CMK (cell line): ENCODE results near the gene MXD3.
A peak's percentile ranks its signal among the peaks of the same experiment; 100 is the strongest.
"Not testable (repeated sequence)": the region's sequence is repeated elsewhere in the genome, so short reads cannot be mapped to it uniquely, and the experiment has no call there.

Experiments
- DNase-seq: peaks from one replicate; pipeline ENCODE4 v3.0.0-alpha.2; 2010; ENCODE audit warnings: low read depth

Gene MXD3, protein sequence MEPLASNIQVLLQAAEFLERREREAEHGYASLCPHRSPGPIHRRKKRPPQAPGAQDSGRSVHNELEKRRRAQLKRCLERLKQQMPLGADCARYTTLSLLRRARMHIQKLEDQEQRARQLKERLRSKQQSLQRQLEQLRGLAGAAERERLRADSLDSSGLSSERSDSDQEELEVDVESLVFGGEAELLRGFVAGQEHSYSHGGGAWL

DNA sequence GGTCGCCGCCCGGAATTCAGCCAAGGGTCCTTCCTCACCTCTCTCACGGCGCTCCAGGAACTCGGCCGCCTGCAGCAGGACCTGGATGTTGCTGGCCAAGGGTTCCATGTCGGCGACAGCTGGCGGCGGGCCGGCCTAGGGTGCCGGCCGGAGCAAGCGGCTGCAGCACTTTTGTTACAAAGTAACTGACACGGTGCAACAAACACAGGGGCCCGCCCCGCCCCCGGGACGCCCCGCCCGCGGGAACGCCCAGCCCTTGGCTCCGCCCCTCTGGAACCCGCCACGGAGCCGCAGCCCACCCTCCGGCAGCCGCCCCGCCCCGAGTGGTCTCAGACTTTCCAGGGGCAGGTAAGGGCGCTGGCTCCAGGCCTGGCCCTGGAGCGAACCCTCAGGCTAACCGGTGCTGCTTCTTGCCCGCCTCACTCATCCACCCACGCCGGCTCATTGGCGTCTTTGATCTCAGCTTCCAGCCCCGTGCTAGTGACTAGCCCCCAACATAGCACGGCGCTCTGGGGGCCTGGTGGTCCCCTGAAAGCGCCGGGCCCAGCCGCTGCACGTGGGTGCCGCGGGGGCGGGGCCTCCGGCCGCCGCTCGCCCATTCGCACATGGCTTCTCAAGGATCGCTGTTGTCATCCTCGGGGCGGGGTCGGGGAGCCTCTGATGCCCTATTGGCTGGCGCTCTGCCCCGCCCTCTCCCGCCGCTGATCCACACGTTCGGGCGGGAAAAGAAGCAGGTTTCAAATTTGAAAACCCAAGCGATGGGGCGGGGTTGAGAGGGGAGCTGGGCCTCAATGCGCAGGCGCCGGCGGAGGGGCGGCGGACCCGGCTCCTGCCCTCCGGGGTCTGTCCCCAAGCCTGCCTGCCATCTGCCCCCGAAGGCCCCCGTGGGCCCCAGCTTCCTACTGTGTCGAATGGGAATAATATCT is at the start of gene MXD3:
Gene MXD3 (minus strand): TSS at position 176 of the 926 bp plus-strand sequence. CDS start 68 bp downstream, at position 108.
- peak; percentile 81 for DNase-seq

DNA sequence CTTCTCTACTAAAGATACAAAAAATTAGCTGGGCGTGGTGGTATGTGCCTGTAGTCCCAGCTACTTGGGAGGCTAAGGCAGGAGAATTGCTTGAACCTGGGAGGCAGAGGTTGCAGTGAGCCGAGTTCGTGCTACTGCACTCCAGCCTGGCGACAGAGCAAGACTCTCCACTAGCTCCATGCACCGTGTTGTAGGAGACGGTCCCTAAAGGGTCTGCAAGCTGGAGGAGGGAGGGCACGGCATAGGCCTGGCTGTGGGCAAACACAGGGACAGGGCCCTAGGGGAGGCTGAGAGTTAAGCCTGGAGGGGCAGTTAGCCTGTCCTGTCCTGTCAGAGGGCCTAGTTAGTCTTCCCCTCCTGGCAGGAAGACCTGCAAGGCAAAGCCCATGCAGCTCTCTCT is 49.0 kb upstream of the MXD3 start:
- DNase-seq: not testable (repeated sequence)

DNA sequence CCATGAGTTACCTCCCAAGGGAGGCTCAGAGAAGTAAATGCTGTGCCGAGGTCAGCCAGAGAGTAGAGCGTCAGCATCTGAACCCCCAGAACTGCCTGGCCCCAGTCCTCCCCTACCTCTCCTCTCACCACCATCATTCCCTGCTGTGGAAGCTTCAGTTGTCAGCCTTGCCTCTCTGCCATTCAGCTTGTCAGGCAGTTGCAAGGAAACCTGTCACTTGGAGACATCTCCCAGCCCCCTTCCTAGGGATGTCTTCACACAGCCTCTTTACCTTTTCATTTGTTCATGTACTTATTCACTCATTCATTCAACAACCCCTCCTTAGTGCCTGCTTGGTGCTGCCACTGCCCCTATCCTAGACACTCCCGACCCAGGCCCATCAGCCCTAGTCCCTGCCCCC is 48.2 kb upstream of the MXD3 start:
- DNase-seq: no peak

DNA sequence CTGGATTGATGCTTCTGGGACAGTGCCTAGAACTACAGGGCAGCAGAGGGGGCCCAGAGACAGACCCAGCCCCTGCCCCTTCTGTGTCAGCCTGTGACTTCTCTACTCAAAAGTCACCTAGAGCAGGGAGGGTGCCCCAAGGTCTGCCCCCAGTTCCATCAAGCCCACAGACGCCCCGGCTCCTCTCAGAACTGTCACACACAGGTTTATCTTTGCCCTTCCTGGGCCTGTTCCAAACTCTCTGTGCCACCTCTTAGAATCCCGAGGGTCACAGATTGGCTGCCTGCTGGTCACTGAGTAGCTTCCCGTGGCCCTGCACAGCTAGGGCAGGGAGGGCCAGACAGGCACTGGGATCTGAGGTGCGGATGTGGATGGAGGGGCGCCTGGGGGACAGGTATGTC is 47.8 kb upstream of the MXD3 start:
- no peak for DNase-seq

DNA sequence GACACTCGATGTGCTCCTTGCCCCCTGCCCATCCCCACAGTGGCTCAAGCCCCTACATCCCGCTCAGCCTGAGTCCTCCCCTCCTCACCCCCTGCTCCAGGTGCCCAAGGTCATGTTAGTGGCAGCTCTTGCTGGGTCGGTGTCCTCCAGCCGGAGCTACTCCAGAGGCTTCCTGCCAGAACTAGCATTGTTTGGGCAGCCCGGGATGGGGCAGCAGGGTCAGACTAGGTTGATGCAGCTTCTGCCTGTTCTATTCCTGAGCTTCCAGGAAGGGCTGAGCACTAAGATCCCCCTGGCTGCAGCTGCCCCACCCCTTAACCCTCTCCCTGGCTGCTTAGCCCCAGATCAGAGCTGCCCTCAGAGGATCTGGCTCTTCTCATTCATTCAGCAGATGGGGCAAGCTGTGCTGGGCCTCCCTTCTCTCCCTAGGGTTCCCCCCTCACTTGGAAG is 46.7 kb upstream of the MXD3 start:
- DNase-seq: no peak

DNA sequence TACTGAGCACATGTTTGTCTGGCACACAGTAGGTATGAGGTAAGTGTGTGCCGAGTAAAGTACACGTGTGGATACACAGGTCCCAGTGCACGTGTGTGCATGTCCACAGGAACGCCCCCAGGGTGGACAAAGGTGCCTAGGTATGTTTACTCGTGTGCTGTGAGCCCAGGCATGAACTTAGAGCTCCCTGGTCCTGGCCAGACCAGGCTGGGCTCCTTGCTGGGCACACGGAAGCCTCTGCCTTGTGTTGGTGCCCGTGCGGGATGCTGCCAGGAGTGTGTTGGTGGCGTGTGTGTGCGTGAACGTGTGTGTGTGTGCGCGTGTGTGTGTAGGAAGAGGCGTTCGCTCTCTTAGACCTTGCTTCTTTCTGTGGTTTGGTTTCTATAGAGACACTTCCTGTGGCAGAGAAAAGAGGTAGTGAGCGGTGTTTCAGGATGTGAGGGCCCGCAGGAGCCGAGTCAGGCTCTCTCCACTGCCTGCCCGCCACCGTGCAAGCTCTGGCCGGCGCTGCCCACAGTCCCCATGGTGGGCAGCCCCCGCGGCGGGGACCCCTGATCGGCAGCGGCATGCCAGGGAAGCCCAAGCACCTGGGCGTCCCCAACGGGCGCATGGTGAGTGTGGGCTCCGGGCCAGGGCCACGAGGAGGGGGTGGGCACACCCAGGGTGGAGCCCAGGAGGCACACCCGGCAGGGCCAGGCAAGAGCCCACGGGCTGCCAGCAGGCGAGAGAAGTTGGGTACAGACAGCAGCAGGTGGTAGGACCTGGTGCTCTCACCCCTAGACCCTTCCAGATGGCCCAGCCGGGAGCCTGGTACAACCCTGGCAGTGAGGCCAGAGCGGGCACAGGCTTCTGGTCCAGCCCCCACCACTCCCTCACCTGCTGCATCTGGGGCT is 46.0 kb upstream of the MXD3 start, which contains the start of gene RGS14:
Gene RGS14 (plus strand): TSS at position 466 of the 893 bp plus-strand sequence. CDS start 101 bp downstream, at position 567.
- peak; percentile 68 for DNase-seq

DNA sequence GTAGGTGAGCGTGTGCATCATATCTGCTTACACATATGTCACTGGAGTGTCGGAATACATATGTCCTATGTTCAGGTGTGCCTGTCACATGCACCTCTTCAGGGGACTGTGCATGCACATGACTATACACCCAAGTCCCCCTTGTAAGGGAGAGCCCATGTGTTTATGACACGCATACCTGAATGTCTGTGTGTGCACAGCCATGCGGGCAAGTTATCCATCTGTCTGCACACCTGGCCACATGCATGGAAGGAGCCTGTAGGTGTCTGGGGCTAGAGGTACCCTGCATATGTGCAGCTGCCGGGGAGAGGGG is 45.4 kb upstream of the MXD3 start:
- no peak for DNase-seq

DNA sequence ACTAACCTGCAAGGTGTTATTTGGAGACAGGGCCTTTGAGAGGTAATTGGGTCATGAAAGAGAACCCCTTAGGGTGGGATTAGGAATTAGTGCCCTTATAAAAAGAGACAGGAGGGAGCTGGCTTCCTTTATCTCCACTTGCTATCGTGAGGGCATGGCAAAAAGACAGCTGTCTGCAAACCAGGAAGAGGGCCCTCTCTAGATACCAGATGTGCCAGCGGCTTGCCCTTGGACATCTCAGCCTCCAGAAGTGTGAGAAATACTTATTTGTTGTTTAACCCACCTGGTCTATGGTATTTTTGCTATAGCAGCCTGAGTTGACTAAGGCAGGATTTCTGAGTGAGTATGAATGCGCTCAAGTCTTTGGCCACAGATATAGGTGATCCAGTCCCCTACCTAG is 45.0 kb upstream of the MXD3 start:
- no peak for DNase-seq

DNA sequence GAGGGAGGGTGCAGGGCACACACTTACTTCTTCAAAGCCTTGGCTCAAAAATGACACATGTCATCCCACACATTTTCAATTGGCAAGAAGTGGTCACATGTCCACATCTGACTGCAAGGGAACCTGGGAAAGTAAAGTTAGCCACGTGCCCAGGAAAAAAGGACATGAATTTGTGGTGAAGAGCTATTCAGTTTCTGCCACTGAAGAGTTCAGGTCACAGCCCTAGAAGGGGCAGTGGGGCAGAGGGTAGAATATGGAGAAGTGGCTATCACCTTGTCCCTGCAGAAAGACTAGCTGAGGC is 44.1 kb upstream of the MXD3 start:
- no peak for DNase-seq

DNA sequence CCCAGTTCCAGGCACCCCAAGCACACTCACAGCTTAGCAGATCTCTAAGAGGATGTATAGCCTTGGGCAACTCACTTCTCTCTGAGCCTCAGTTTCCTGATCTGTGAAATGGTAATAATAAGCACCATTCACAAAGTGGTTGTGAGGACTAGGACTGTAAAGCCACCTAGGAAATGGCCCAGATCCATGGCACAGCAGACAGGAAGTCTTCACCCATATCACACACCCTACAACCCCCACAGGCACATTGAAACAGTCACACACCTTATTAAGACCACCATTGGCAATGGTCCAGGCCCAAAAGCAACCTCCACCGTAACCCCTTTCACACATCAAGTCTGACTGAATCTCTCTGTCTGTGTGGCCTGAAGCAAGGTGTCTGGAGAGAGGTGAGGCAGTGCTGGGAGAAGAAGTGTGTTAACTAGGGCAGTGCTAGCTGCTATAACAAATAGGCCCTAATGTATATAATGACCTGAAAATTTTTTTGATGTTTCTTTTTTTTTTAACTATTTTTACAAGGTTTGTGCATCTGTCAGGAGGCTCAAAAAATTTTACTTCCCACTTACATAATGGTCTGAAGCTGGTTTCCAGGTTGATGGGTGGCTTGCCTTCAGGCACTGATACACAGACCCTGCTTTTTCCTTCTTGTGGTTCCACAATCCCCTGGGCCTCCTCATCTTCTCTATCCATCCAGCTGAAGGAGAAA is 43.6 kb upstream of the MXD3 start:
- no peak for DNase-seq

DNA sequence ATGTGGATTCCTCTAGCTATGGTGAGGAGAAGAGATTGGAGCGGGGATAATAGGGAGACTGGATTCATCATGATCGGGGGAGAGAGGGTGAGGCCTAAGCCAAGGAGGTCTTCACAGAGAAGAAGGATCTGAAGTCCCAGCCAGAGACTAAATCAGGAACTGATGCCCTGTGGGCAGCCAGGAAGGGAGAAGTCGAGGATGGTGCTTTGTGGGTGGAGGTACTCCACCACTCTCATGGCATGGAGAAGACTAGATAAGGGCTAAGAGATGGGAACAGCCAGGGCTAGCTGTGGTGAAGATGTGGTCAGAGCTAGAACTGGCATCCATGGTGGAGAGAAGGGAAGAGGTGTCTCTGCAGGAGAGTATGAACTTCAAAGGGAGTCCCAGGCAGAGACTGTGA is 43.0 kb upstream of the MXD3 start:
- DNase-seq: no peak

DNA sequence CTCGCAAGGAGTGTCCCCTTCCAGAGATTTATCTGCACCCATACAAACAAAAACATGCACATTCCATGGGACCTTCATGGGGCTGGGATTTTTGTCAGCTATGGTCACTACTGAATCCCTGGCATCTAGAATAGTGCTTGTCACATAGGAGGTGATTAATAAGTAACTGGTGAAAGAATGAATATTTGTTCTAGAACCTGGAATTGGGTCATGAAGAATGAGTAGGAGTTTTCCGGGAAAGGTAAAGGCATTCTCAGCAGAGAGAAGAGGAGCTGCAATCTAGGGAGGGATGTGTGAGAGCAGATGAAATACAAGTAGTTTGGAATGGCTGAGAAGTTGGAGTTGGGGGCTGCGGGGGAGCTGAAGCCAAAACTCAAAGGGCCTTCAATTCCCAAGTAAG is 42.6 kb upstream of the MXD3 start:
- DNase-seq: no peak

DNA sequence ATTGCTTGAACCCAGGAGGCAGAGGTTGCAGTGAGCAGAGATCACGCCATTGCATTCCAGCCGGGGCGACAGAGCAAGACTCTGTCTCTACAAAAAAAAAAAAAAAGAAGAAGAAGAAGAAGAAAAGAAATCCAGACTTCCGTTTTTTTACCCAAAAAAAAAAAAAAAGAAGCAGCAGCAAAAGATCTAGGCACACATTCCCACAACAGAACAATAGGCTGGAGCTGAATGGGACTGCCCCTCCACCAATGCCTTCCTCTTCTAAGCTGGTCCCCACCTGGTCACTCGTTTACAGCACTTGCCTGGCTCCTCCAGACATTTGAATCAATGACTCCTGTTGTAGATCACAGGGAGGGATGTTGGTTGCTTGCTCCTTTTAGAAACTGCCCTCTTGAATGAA is 41.4 kb upstream of the MXD3 start:
- DNase-seq: no peak

DNA sequence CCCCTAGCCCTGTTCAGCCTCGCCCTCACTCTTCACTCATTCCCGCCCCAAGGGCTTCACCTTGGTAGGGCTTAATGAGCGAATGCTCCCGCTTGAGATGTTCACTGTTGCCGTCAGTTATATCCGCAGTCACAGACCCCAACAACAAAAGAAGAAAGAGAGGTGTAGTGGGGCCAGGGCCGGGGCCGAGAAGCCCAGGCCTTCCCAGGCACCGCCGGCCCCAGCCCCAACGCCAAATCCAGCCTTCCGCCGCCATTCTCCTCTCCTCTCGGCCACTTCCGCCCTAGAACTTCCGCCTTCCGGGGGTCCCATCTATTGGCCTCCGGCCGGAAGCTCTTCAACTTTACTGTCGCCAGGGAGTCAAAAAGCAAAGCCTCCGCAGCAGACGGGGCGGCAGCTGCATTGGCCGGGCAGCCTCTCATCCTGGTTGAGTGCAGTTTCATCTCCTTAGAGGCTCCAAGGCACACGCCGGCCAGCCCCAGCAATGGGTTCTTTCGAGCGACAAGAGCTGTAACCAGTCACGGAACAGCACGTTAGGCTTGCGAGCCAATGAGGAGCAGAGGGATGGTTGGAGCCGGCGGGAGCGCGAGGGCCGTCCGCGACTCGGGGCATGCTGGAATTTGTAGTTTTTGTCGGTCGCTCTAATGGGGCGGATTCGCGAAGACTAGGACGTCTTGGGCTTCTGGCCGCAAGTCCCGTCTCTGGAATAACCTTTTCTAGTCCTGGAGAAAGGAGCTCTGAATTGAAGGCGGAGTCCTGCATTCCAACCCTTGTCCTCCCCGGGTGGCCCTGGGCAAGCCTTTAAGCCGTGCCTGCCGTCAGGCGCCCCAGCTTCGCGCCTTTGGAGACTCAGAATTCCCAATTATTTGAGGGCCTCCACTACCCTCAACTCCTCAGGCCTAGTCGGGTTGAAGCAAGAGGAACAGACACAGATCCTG is 40.0 kb upstream of the MXD3 start, which contains the start of gene LMAN2:
Gene LMAN2 (minus strand): TSS at position 277 of the 938 bp plus-strand sequence. CDS start 21 bp downstream, at position 256.
- peak; percentile 62 for DNase-seq

DNA sequence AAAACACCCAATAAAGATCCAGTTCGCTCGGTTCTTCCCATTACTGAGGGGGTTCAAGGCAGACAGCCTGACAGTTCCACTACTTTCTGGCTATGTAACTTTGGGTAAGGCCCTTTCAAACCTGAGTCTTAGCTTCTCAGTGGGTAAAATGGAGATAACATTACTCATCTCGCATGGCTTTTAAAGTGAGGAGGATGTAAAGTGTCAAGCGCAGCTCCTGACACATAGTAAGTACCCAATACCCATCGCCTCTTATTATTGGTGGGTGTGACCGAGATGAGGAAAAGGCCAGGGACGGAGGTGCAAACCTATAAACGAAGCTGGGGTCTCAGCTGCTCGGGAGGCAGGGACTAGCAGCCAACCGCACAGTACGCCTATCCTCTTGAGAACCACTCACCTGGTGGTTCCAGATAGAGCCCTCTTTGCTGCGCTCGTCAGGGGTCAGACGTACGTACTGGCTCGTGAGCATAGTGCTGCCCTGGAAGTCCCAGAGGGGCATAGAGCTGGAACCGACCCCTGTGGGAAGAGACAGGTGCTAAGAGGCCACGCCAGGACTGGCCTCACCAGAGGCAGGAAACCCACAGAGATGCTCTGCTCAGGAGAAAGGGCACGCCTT is 39.2 kb upstream of the MXD3 start:
- no peak for DNase-seq

DNA sequence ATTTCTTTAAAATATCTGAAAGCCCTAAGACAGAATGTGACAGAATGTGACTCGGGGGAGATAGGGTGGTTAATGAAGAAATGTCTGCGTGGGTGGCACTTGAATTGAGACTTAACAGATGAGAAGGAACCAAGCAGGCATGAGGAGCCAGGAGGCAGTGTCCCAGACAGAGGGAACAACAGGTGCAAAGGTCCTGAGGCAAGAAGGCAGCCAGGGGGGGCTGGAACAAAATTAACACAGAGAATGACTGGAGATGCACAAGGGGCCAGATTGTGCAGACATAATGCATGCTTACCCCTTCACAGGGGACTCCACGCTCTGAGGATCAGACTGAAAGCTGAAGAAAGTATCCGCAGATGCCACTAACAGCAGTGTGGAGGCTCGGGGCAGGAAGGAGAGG is 38.1 kb upstream of the MXD3 start:
- no peak for DNase-seq

DNA sequence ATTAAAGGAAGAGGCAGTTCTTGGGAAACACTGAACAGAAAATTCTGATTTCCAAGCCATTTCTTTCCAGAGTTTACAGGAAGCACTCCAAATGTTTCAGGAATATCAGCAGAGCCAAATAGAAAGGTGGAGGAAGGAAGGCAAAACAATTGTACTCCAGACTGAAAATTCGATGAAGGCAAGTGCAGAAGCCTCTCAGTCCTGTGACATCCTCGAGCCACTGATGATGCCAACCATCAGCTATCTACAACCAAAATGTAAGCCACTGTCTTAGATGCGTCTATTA is 37.6 kb upstream of the MXD3 start:
- no peak for DNase-seq

DNA sequence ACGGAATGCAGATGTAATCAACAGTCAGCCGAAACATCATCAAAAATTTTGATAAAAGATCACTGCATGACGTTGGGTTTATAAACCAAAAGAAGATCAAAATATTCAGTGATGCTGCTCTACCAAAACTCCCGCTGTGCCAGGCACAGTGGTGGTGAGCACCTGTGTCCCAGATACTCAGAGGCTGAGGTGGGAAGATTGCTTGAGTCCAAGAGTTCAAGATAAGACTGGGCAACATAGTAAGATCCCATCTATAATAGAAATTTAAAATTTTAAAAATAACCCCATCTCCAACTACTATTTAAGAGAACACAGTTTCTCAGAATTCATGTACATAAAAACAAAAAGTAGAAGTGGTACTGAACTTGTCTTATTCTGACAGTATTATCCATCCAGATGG is 36.0 kb upstream of the MXD3 start:
- DNase-seq: no peak

DNA sequence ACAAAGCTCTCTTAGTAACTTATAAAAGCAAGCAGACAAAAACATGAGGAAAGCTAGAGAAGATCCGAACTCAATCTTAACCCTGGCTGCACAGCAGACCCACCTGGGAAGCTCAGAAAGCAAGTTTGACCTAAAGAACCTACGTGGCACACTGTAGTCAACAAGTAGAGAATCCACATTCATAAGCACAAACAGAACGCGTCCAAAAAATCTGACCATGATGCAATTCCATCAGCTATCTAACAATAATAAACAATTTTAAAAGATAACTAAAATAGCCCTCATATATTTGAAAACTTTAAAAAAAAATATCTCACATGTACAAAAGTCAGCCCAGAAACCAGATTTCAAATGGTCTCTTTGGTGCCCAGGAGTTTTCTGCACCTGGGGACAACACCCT is 35.1 kb upstream of the MXD3 start:
- DNase-seq: no peak

DNA sequence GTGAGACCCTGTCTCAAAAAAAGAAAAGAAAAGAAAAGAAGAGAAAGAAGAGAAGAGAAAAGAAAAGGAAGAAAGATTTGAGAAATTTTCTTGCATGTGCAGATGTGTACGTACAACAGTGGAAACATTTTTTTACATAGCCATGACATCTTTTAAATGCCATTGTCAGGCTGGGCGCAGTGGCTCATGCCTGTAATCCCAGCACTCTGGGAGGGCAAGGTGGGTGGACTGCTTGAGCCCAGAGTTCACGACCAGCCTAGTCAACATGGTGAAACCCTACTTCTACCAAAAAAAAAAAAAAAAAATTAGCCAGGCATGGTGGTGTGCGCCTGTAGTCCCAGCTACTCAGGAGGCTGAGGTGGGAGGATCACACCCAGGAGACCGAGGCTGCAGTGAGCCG is 33.2 kb upstream of the MXD3 start:
- no peak for DNase-seq

DNA sequence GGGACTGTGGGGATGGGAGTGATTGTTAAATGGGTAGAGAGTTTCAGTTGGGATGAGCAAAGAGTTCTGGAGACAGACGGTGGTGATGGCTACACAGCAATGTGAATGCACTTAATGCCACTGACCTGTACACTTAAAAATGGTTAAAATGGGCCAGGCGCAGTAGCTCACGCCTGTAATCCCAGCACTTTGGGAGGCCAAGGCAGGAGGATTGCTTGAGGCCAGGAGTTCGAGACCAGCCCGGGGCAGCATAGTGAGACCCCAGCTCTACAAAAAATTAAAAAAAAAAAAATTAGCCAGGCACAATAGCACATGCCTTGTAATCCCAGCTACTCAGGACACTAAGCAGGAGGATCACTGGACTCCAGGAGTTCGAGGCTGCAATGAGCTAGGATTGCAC is 32.1 kb upstream of the MXD3 start:
- no peak for DNase-seq
